Measurements from ENCODE around the gene HBA2.

- TF ChIP-seq, protein P1, sequence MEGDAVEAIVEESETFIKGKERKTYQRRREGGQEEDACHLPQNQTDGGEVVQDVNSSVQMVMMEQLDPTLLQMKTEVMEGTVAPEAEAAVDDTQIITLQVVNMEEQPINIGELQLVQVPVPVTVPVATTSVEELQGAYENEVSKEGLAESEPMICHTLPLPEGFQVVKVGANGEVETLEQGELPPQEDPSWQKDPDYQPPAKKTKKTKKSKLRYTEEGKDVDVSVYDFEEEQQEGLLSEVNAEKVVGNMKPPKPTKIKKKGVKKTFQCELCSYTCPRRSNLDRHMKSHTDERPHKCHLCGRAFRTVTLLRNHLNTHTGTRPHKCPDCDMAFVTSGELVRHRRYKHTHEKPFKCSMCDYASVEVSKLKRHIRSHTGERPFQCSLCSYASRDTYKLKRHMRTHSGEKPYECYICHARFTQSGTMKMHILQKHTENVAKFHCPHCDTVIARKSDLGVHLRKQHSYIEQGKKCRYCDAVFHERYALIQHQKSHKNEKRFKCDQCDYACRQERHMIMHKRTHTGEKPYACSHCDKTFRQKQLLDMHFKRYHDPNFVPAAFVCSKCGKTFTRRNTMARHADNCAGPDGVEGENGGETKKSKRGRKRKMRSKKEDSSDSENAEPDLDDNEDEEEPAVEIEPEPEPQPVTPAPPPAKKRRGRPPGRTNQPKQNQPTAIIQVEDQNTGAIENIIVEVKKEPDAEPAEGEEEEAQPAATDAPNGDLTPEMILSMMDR (IDR thresholded peaks at IDR 0.05) = no peak
- no peak for TF ChIP-seq POLR2AphosphoS5 (IDR thresholded peaks at IDR 0.05)
- TF ChIP-seq POLR2A (IDR thresholded peaks at IDR 0.05) = no peak
- TF ChIP-seq EP300 (IDR thresholded peaks at IDR 0.05) = no peak
Observed at GRCh38 chr16:185691-186090, 13.0 kb downstream of the HBA2 start.

All from upper lobe of left lung (tissue), 4 donors.